Activated CD8-positive, alpha-beta memory T cell treated with anti-CD3 and anti-CD28 coated beads for 4 hours (primary cell): ENCODE data around the gene DVL1.
"Not testable (repeated sequence)": the region's sequence is repeated elsewhere in the genome, so short reads cannot be mapped to it uniquely, and the experiment has no call there.

Experiments used
- DNase-seq, 2 donors: peaks; one replicate each; pipeline ENCODE4 v3.0.0-alpha.2; 2020; ENCODE audit warnings: low read depth in 2 of 2

DVL1 gene

GRCh38 chr1:1327291-1327690 lies 21.9 kb downstream of the DVL1 start:
- no peak for DNase-seq

GRCh38 chr1:1326075-1326605 lies 23.1 kb downstream of the DVL1 start:
- no peak for DNase-seq

- no peak for DNase-seq
Measured at GRCh38 chr1:1325288-1326074, 23.7 kb downstream of the DVL1 start.

GRCh38 chr1:1324524-1325287 lies 24.5 kb downstream of the DVL1 start, which contains the start of the genes CPTP and INTS11:
CPTP (plus strand) TSS chr1:1324802; CDS start chr1:1326911, 2,109 bp downstream.
INTS11 (minus strand) TSS chr1:1324660; CDS start chr1:1324608, 52 bp downstream.
- peak; percentile 94 for DNase-seq

- no peak for DNase-seq
Measured at GRCh38 chr1:1324084-1324523, 25.1 kb downstream of the DVL1 start.

GRCh38 chr1:1322952-1323351 lies 26.3 kb downstream of the DVL1 start:
- DNase-seq = no peak

GRCh38 chr1:1322418-1322817 lies 26.8 kb downstream of the DVL1 start:
- no peak for DNase-seq

- DNase-seq = no peak
Measured at GRCh38 chr1:1321477-1321876, 27.7 kb downstream of the DVL1 start.

- no peak for DNase-seq
Measured at GRCh38 chr1:1320666-1321448, 28.4 kb downstream of the DVL1 start.

- DNase-seq = no peak
Measured at GRCh38 chr1:1319646-1319941, 29.6 kb downstream of the DVL1 start.

GRCh38 chr1:1318777-1319645 lies 30.2 kb downstream of the DVL1 start:
- no peak for DNase-seq

- DNase-seq = no peak
Measured at GRCh38 chr1:1318131-1318652, 31.0 kb downstream of the DVL1 start.

GRCh38 chr1:1317420-1317819 lies 31.8 kb downstream of the DVL1 start:
- DNase-seq = no peak

- DNase-seq = not testable (repeated sequence)
Measured at GRCh38 chr1:1316199-1316598, 33.0 kb downstream of the DVL1 start.

- DNase-seq = no peak
Measured at GRCh38 chr1:1315435-1315954, 33.7 kb downstream of the DVL1 start.

GRCh38 chr1:1314678-1315335 lies 34.4 kb downstream of the DVL1 start:
- no peak for DNase-seq

- DNase-seq = no peak
Measured at GRCh38 chr1:1314237-1314586, 35.0 kb downstream of the DVL1 start.

GRCh38 chr1:1313500-1314236 lies 35.5 kb downstream of the DVL1 start:
- no peak for DNase-seq
